Measurements from ENCODE around the gene FBXW11. TPM values are rescaled to one million over a fixed set of nuclear protein-coding genes. Genes with fewer than 3 reads are reported as not detected.
A peak's percentile ranks its signal among the peaks of the same experiment; 100 is the strongest.

The FBXW11 gene
- total RNA-seq, 4 donors from 2014 or later, result 61.3 to 76.6 (median 70.2) TPM

DNA sequence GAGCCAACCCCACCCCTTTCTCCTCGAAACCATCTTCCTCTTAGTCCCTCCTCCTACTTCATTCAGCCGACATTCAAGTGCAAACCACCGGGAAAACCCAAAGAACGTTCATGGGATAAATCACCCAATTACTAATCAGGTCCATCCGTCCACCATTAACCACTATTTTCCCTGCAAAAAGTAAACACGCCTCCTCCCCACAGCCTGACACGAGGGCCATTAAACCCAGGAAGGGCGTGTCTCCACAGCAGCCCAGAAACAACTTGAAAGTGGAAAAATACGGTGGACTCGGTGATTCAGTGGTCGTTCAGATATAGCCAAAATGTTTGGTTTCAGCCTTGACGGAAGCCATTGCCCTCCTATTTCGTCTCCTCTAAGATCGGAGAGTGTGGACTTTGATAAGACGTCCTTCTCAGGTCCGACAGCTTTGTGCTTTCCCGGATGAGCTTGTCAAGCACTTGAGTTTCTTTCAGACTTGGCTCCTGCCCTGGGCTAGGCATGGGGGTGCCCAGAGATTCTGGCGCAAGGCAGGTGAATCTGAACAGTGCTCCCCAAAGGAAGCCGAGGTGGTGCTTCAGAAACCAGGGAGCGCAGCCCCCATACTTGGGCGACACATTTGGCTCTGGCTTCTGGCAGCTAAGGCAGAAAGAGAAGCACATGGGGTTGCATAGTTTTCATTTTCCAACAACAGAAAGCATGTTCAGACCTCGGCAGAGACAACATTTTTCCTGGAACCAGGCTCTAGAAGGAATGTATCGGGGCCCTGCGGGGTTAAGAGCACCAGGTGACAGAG, 164.3 kb downstream of the FBXW11 start:
- Histone ChIP-seq H3K27me3 (no peaks in the 10 kb centered on the region), H3K9me3 (no peaks in the 10 kb centered on the region), H3K4me1 (no peaks in the 10 kb centered on the region), H3K4me3 (replicated peaks in 1 of 3) (no peak overlapping the region), H3K27ac (no peak overlapping the region), H3K36me3 (no peaks in the 10 kb centered on the region)
- intact Hi-C loops (cut with DNase I), result no loop called here
- WGBS, 2 donors, result 50 to 66% methylated on average over 24 of the region's 24 CpGs
- DNase-seq, result peak in 1 of 2 donors; percentile 25
- TF ChIP-seq, protein P1, sequence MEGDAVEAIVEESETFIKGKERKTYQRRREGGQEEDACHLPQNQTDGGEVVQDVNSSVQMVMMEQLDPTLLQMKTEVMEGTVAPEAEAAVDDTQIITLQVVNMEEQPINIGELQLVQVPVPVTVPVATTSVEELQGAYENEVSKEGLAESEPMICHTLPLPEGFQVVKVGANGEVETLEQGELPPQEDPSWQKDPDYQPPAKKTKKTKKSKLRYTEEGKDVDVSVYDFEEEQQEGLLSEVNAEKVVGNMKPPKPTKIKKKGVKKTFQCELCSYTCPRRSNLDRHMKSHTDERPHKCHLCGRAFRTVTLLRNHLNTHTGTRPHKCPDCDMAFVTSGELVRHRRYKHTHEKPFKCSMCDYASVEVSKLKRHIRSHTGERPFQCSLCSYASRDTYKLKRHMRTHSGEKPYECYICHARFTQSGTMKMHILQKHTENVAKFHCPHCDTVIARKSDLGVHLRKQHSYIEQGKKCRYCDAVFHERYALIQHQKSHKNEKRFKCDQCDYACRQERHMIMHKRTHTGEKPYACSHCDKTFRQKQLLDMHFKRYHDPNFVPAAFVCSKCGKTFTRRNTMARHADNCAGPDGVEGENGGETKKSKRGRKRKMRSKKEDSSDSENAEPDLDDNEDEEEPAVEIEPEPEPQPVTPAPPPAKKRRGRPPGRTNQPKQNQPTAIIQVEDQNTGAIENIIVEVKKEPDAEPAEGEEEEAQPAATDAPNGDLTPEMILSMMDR (IDR thresholded peaks at IDR 0.05), result no peak
- TF ChIP-seq POLR2A (IDR thresholded peaks at IDR 0.05), result no peak

DNA sequence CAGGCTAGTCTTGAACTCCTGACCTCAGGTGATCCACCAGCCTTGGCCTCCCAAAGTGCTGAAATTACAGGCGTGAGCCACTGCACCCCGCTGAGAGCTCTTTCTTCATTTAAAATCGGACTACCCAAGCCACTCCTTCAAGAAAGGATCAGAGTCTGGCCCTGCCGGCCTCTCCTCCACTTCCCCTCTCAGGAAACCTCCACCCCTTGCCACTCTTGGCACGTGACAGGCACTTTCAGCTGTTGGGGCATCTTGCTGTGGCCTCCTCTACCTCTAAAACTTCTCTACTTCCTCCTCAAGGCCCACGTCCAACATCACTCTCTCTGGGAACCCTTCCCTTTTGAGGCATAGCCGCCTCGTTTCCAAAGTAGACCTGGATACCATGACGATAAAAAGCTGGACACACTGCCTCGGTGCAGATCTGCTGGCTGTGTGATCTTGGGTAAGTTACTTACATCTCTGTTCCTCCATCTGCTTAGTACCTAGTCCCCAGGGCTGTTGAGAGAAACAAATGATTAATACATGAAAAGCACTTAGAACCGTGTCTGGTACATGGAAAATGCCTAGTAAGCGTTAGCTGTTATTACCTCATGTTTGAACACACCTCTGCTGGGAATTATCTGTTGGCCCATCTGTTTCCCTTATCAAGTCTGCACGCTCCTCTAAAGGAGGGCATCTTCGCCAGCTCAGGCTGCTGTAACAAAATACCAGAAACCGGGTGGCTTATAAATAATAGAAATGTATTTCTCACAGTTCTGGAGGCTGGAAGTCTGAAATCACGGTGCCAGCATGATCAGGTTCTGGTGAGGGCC, 165.5 kb downstream of the FBXW11 start:
- TF ChIP-seq, protein P1 (IDR thresholded peaks at IDR 0.05), result no peak
- TF ChIP-seq POLR2A (IDR thresholded peaks at IDR 0.05), result no peak
- no peaks in the 10 kb centered on the region for H3K27me3 ChIP-seq
- intact Hi-C loops (cut with DNase I), result no loop called here
- no peaks in the 10 kb centered on the region for H3K4me1 ChIP-seq
- no peaks in the 10 kb centered on the region for H3K9me3 ChIP-seq
- WGBS, 2 donors, result 87 to 92% methylated on average over 16 of the region's 16 CpGs
- H3K27ac ChIP-seq, result no peak overlapping the region
- no peak for DNase-seq
- H3K36me3 ChIP-seq, result no peaks in the 10 kb centered on the region
- H3K4me3 ChIP-seq (replicated peaks in 1 of 3), result no peak overlapping the region

DNA sequence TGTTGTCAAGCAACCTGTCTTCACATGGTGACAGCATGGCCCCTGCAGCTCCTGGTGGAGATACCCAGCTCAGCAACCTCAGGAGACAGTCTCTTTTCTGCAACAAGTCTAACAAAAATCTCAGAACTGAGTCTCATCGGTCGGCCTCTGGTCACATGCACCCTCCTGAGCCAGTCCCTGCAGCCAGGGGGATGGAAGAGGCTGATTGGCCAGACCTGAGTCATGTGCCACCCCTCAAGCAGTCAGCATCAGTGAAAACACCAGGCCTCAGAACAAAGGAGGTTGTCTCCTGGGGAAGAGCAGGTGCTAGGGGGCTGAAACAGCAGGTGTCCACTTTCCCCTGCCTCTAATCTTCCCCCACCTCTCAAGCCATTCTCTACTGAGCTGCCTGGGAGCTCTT, 166.4 kb downstream of the FBXW11 start:
- Histone ChIP-seq H3K4me3 (replicated peaks in 1 of 3) (no peak overlapping the region), H3K4me1 (no peaks in the 10 kb centered on the region), H3K27me3 (no peaks in the 10 kb centered on the region), H3K36me3 (no peaks in the 10 kb centered on the region), H3K27ac (no peak overlapping the region), H3K9me3 (no peaks in the 10 kb centered on the region)
- TF ChIP-seq POLR2A (IDR thresholded peaks at IDR 0.05), result no peak
- TF ChIP-seq, protein P1 (IDR thresholded peaks at IDR 0.05), result no peak
- intact Hi-C loops (cut with DNase I), result no loop called here
- 50% methylated on average over 2 of the region's 2 CpGs; no CpG with 5 or more reads in 1 of the 2 donors for WGBS, 2 donors
- DNase-seq, result no peak

DNA sequence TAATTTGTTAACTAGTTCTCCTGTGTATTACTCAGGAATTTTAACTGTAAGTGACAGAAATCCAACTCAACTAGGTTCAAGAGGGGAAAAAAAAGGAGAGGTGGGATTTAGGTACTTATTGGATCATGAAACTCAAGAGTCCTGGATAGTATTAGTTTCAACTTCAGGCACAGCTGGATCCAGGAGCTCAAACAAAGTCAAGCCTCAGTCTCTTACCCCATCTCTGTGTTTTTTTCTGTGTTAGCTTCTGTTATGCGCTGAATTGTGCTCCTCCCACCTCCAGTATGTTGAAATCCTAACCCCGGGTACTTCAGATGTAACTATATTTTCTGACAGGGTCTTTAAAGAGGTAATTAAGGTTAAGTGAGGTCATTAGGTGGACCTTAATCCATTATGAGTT, 167.3 kb downstream of the FBXW11 start:
- H3K4me1 ChIP-seq, result no peaks in the 10 kb centered on the region
- no peaks in the 10 kb centered on the region for H3K9me3 ChIP-seq
- no peaks in the 10 kb centered on the region for H3K36me3 ChIP-seq
- H3K27me3 ChIP-seq, result no peaks in the 10 kb centered on the region
- H3K27ac ChIP-seq, result no peak overlapping the region
- no peak for DNase-seq
- H3K4me3 ChIP-seq (replicated peaks in 1 of 3), result no peak overlapping the region
- WGBS, 2 donors, result 92 to 94% methylated on average over 2 of the region's 2 CpGs
- intact Hi-C loops (cut with DNase I), result no loop called here
- no peak for TF ChIP-seq POLR2A (IDR thresholded peaks at IDR 0.05)
- TF ChIP-seq, protein P1 (IDR thresholded peaks at IDR 0.05), result no peak

DNA sequence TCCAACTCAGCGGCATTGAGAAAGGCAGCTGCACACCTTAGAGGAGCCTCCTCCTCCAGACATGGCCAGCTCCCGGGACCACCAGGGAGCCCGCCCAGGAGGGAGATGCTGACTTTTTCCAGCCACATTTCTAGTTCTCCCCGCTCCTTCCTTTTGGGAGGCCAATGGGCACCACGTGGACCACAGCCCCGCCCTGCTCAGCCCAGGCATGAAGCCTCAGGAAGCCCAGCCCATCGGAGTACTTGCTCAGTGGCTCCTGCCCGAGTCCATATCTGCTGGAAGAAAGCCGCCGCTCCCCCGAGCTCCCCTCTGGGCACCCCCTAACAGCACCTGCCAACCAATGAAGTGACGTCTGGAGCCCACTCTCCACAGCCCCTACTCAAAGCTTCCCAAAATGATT, 168.4 kb downstream of the FBXW11 start:
- Histone ChIP-seq H3K4me3 (replicated peaks in 1 of 3) (no peak overlapping the region), H3K9me3 (no peaks in the 10 kb centered on the region), H3K36me3 (no peaks in the 10 kb centered on the region), H3K27ac (no peak overlapping the region), H3K27me3 (no peaks in the 10 kb centered on the region), H3K4me1 (no peaks in the 10 kb centered on the region)
- WGBS, 2 donors, result 68 to 74% methylated on average over 11 of the region's 12 CpGs
- intact Hi-C loops (cut with DNase I), result no loop called here
- TF ChIP-seq POLR2A (IDR thresholded peaks at IDR 0.05), result no peak
- no peak for DNase-seq

Data from thyroid gland (tissue), 4 donors.